OCI-LY1 (cell line): ENCODE results near the gene FBXW9.
"Not testable (repeated sequence)": the region's sequence is repeated elsewhere in the genome, so short reads cannot be mapped to it uniquely, and the experiment has no call there.

Experiments
- H2AFZ ChIP-seq: fragments of 200-600 bp; sonication (generic), shearing (Covaris generic); 2 replicates; pipeline ENCODE4 v1.6.0; 2014; ENCODE audit warnings: antibody characterized with exemption, mild to moderate bottlenecking, low read length
- H3F3A ChIP-seq: fragments of 200-600 bp; sonication (generic), shearing (Covaris generic); 2 replicates; pipeline ENCODE4 v1.6.0; 2014; ENCODE audit warnings: mild to moderate bottlenecking, antibody characterized with exemption, low read length, moderate library complexity; ENCODE audit not compliant: insufficient read depth
- H3K27ac ChIP-seq: fragments of 200-600 bp; sonication (generic); 2 replicates; pipeline ENCODE4 v1.5.1; 2014; ENCODE audit warnings: low read length, mixed run types, mild to moderate bottlenecking, low read depth; ENCODE audit not compliant: poor library complexity, severe bottlenecking
- H3K27me3 ChIP-seq: fragments of 200-600 bp; sonication (generic); 2 replicates; pipeline ENCODE4 v1.6.0; 2014; ENCODE audit warnings: antibody characterized with exemption, mild to moderate bottlenecking, low read length, moderate library complexity; ENCODE audit not compliant: insufficient read depth
- H3K36me3 ChIP-seq: fragments of 200-600 bp; sonication (generic); 2 replicates; pipeline ENCODE4 v1.6.1; 2014; ENCODE audit warnings: mild to moderate bottlenecking, antibody characterized with exemption, low read length, moderate library complexity, mixed read lengths; ENCODE audit not compliant: insufficient read depth
- H3K4me1 ChIP-seq: fragments of 200-600 bp; sonication (generic); 2 replicates; pipeline ENCODE4 v1.5.1; 2014; ENCODE audit warnings: mild to moderate bottlenecking, low read length, moderate library complexity; ENCODE audit not compliant: insufficient read depth, severe bottlenecking
- H3K4me2 ChIP-seq: fragments of 200-600 bp; sonication (generic), shearing (Covaris generic); 2 replicates; pipeline ENCODE4 v1.6.1; 2014; ENCODE audit warnings: low read length
- H3K4me3 ChIP-seq: fragments of 200-600 bp; sonication (generic); 2 replicates; pipeline ENCODE4 v1.5.1; 2014; ENCODE audit warnings: low read length, low read depth, mild to moderate bottlenecking, mixed read lengths; ENCODE audit not compliant: poor library complexity, severe bottlenecking
- H3K79me2 ChIP-seq: fragments of 200-600 bp; shearing (Covaris generic); 2 replicates; pipeline ENCODE4 v1.6.1; 2016; ENCODE audit warnings: mixed run types, low read length, mixed read lengths; ENCODE audit not compliant: insufficient read depth
- H3K9ac ChIP-seq: fragments of 200-600 bp; sonication (generic), shearing (Covaris generic); 2 replicates; pipeline ENCODE4 v1.6.1; 2014; ENCODE audit warnings: mild to moderate bottlenecking, low read length, mixed read lengths
- H3K9me2 ChIP-seq: fragments of 200-600 bp; sonication (generic), shearing (Covaris generic); 2 replicates; pipeline ENCODE4 v1.6.1; 2014; ENCODE audit warnings: low read depth, mild to moderate bottlenecking, low read length, mixed read lengths
- H3K9me3 ChIP-seq: fragments of 200-600 bp; shearing (Covaris generic); 2 replicates; pipeline ENCODE4 v1.6.1; 2014; ENCODE audit warnings: low read length, mixed read lengths
- H4K20me1 ChIP-seq: fragments of 200-600 bp; sonication (generic), shearing (Covaris generic); 2 replicates; pipeline ENCODE4 v1.6.0; 2016; ENCODE audit warnings: mild to moderate bottlenecking, low read length; ENCODE audit not compliant: insufficient read depth
- EZH2 ChIP-seq: fragments of 200-600 bp; sonication (generic), shearing (Covaris generic); IDR thresholded peaks from 2 replicates; pipeline ENCODE4 v1.8.0; 2017; ENCODE audit warnings: borderline replicate concordance, mixed run types, mild to moderate bottlenecking, antibody characterized with exemption, low read length, moderate library complexity, mixed read lengths
- TF ChIP-seq, protein P1 (sequence below): fragments of 200-600 bp; sonication (generic), shearing (Covaris generic); IDR thresholded peaks from 2 replicates; pipeline ENCODE4 v1.5.1; 2017; ENCODE audit warnings: mild to moderate bottlenecking, antibody characterized with exemption, low read length, moderate library complexity, mixed read lengths

FBXW9 gene

DNA sequence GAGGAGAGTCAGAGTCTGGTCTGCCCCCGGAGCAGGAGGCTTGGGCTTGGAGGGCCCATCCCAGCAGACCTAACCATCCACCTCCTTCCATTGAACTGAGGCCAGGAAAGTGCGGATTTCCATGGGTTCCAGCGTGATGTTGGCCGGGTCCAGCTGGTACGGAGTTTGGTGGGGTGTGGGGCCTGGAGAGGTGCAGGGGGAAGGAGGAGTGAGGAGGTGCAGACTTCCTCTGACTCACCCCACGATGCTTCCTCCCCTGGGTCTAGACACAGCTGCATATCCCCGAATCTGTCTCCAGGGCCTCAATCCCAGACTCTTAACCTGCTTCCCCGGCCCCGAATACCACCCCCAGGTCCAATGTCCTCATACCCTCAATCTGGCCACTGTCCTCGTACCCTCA is 49.9 kb downstream of the FBXW9 start:
- H3K9me3 ChIP-seq = no peaks in the 10 kb centered on the region
- no peaks in the 10 kb centered on the region for H3K27me3 ChIP-seq
- H3K4me2 ChIP-seq = no peak overlapping the region
- no peak overlapping the region for H2AFZ ChIP-seq
- TF ChIP-seq EZH2 = no peak
- TF ChIP-seq, protein P1, sequence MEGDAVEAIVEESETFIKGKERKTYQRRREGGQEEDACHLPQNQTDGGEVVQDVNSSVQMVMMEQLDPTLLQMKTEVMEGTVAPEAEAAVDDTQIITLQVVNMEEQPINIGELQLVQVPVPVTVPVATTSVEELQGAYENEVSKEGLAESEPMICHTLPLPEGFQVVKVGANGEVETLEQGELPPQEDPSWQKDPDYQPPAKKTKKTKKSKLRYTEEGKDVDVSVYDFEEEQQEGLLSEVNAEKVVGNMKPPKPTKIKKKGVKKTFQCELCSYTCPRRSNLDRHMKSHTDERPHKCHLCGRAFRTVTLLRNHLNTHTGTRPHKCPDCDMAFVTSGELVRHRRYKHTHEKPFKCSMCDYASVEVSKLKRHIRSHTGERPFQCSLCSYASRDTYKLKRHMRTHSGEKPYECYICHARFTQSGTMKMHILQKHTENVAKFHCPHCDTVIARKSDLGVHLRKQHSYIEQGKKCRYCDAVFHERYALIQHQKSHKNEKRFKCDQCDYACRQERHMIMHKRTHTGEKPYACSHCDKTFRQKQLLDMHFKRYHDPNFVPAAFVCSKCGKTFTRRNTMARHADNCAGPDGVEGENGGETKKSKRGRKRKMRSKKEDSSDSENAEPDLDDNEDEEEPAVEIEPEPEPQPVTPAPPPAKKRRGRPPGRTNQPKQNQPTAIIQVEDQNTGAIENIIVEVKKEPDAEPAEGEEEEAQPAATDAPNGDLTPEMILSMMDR = no peak
- no peaks in the 10 kb centered on the region for H3K4me1 ChIP-seq
- no peaks in the 10 kb centered on the region for H3K79me2 ChIP-seq
- H3K27ac ChIP-seq = no peak overlapping the region
- no peaks in the 10 kb centered on the region for H4K20me1 ChIP-seq
- no peak overlapping the region for H3K9ac ChIP-seq
- no peaks in the 10 kb centered on the region for H3F3A ChIP-seq
- H3K36me3 ChIP-seq = peaks cover 30% of the 10 kb centered on the region
- no peak overlapping the region for H3K4me3 ChIP-seq
- H3K9me2 ChIP-seq = no peaks in the 10 kb centered on the region

DNA sequence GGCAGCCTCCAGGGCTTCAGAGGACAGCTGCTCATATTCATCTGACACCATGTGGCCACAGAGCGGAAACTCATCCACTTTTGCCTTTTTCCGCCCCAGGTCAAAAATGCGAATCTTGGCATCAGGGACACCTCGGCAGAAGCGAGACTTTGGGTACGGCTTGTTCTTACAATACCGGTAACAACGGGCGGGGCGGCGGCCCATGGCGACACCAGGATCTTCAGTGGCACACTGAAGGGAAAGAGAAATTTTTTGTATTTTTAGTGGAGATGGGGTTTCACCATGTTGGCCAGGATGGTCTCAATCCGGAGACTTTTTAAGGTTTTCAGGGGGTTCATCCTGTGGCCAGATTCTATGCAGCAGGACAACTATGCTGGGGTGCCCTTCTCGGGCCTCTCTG is 52.7 kb downstream of the FBXW9 start:
- H3K4me3 ChIP-seq = not testable (repeated sequence)

DNA sequence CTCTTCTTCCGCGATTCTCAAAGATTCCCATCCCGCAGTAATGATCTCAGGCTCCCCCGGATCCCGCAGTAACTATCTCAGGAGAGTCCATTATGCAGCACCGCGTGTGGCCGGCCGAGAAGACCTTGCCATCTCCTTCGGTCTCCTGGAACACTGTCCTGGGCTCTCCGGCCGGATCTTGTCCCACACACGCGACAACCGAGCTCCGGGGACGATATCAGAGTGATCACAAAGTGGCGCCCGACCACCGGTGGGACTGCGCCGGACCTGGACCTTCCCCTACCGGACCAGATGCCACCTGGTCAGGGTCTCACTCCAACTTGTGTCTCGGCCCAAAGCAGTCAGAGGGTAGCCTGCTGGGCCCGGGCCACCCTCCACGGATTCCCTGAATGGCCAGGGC is 53.9 kb downstream of the FBXW9 start:
- Histone ChIP-seq H3K4me1 (peaks cover 8% of the 10 kb centered on the region), H3F3A (no peaks in the 10 kb centered on the region), H3K9ac (no peak overlapping the region), H3K9me2 (no peaks in the 10 kb centered on the region), H3K9me3 (no peaks in the 10 kb centered on the region), H3K27ac (no peak overlapping the region), H3K36me3 (peaks cover 19% of the 10 kb centered on the region), H3K4me2 (no peak overlapping the region), H4K20me1 (no peaks in the 10 kb centered on the region), H3K4me3 (no peak overlapping the region), H3K27me3 (no peaks in the 10 kb centered on the region), H2AFZ (no peak overlapping the region), H3K79me2 (no peaks in the 10 kb centered on the region)
- no peak for TF ChIP-seq EZH2
- TF ChIP-seq, protein P1 = no peak

More for the DNA sequence above, 52.7 kb downstream of the FBXW9 start:
- not testable (repeated sequence) for H3K9me3 ChIP-seq, H4K20me1 ChIP-seq, H3K9ac ChIP-seq, H3K4me2 ChIP-seq, H3K27me3 ChIP-seq, H3K9me2 ChIP-seq, H3K4me1 ChIP-seq, H3F3A ChIP-seq, H3K27ac ChIP-seq, H3K79me2 ChIP-seq, H2AFZ ChIP-seq
- H3K36me3 ChIP-seq = peaks cover 19% of the 10 kb centered on the region

DNA sequence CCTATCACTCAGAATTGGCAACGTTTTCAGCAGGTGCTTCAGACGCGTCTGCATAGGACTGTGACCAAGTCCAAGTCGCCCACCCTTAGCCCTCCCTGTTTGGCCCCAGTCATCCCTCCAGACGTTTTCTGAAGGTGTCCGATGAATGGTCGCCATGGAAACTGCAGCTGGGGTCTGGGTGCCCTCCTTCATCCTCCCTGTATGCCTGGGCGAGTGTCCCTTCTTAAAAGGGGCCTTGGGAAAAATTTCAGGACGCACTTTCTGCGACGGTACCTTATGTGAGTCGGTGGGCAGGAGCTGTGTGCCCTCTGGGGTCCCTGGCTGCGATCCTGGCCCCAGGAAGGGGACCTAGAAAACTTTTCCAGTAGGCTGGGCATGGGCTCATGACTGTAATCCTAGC is 55.0 kb downstream of the FBXW9 start:
- no peaks in the 10 kb centered on the region for H3K27me3 ChIP-seq
- H3K9me2 ChIP-seq = no peaks in the 10 kb centered on the region
- H3K4me1 ChIP-seq = peaks cover 8% of the 10 kb centered on the region
- H3K9ac ChIP-seq = no peak overlapping the region
- no peaks in the 10 kb centered on the region for H3K9me3 ChIP-seq
- no peaks in the 10 kb centered on the region for H3F3A ChIP-seq
- no peak overlapping the region for H3K4me2 ChIP-seq
- no peaks in the 10 kb centered on the region for H4K20me1 ChIP-seq
- no peak overlapping the region for H2AFZ ChIP-seq
- no peak for TF ChIP-seq EZH2
- TF ChIP-seq, protein P1 = no peak
- H3K79me2 ChIP-seq = no peaks in the 10 kb centered on the region
- no peak overlapping the region for H3K4me3 ChIP-seq
- no peak overlapping the region for H3K27ac ChIP-seq
- peaks cover 9% of the 10 kb centered on the region for H3K36me3 ChIP-seq
